T1000 (cell line): Measurements from ENCODE around the gene LOXHD1.

Source experiments
- DNase-seq: peaks from one replicate; lab custom pipeline; 2025; ENCODE audit warnings: mixed read lengths; lab: John Stamatoyannopoulos, UW

LOXHD1 gene

DNA sequence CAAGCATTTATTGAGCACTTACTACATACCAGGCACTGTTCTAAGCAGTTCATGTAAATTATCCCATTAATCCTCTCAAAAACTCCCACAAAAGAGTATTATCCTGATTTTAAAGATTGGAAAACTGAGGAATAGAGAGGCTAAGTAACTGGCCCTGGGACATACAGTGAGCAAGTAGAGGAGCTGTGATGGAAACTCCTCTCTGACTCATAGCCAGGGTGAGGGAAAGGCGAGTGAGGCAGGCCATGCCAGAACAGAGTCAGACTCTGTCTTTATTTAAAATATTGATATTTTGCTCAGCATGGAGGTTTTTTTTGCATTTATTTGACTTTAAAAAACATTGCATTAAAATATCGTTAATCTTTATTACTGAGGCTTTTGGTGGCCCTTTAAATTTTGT is 208.0 kb downstream of the LOXHD1 start:
- DNase-seq, result no peak

GRCh38 chr18:46448347-46448746 is 208.7 kb downstream of the LOXHD1 start:
- no peak for DNase-seq

GRCh38 chr18:46447792-46448191 is 209.2 kb downstream of the LOXHD1 start:
- no peak for DNase-seq

DNA sequence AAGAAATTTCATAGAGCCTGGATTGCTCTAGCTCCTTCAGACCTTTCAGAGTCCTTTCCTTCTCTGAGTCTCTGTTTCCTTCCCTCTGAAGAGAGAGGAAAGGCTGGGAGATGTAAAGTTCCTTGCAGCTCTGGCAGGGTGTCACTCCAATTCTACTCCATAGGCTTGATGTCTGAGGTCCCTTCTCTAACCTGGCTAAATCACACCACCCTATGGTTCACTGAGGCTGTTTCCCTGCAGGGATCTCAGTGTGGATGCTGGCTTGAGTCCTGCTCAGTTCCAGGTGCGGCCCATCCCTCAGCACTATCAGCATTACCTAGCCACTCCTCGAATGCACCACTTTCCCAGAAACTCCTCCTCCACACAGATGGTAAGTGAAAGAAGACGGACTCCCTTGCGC is 209.7 kb downstream of the LOXHD1 start:
- no peak for DNase-seq

- DNase-seq, result no peak
Measured at GRCh38 chr18:46445522-46446313, 211.3 kb downstream of the LOXHD1 start.

GRCh38 chr18:46439037-46439436 is 218.0 kb downstream of the LOXHD1 start:
- DNase-seq, result no peak

DNA sequence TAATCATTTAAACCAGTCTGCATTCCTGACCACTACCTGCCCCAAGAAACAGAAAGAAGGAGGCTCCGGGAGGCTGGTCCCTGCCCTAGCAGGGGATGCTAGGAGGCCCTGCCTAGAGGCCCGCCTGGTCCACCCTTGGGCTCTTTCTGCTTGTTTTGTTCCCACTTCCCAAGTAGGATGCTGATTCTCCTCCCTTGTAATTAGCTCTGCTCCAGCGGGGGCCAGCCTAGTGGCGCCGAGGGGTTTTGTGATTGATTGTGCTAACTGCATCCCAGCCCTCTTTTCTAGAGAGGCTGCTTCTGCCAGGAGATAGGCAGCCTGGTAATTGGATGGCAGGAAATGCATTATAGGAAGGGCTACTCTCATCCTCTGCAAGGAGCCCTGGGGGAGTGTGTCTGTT is 220.0 kb downstream of the LOXHD1 start:
- DNase-seq, result no peak

GRCh38 chr18:46436621-46437020 is 220.4 kb downstream of the LOXHD1 start:
- DNase-seq, result no peak

- DNase-seq, result no peak
Measured at GRCh38 chr18:46435031-46435430, 222.0 kb downstream of the LOXHD1 start.

DNA sequence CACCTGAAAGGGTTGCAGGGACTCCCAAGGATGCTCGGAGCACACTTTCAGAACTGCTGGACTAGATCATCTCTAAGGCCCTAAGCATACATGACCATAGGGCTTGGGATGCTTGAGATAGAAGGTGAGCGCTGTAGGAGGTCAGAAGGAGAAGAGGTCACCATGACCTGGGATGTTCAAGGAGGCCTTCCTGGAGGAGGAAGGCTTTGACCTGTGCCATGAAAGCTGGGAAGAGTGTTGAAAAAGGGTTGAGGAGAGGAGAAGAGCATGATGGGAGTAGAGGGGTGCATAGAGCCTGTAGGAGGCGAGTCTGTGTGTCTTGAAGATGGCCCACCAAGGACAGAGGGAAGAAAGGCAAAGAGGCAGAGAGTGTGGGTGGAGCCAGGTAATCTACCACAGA is 222.4 kb downstream of the LOXHD1 start:
- DNase-seq, result no peak

DNA sequence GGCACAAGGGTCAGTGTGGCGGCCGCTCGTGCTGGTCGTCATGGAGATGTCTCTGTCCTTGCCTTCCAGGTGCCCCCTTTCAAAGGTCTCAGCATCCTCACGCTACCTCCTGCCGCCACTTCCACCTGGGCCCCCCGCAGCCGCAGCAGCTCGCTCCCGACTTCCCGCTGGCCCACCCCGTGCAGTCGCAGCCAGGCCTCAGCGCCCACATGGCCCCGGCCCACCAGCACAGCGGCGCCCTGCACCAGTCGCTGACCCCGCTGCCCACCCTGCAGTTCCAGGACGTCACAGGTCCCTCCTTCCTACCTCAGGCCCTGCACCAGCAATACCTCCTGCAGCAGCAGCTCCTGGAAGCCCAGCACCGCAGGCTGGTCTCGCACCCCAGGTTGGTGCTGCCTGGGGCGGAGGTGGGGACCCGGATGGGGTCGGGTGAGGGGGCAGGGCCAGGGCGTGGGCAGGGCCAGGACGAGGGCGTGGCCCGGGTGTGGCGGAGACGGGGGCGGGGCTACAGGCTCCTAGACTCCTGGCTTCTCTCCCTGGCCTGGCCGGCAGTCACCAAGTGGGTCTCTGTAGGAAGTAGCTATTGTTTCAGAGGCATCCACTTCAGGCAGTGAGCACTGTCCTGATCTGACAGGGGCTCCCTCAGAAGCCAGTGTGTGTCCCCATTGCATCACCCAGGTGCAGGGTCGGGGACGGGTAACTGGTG is 223.7 kb downstream of the LOXHD1 start:
- DNase-seq, result no peak

DNA sequence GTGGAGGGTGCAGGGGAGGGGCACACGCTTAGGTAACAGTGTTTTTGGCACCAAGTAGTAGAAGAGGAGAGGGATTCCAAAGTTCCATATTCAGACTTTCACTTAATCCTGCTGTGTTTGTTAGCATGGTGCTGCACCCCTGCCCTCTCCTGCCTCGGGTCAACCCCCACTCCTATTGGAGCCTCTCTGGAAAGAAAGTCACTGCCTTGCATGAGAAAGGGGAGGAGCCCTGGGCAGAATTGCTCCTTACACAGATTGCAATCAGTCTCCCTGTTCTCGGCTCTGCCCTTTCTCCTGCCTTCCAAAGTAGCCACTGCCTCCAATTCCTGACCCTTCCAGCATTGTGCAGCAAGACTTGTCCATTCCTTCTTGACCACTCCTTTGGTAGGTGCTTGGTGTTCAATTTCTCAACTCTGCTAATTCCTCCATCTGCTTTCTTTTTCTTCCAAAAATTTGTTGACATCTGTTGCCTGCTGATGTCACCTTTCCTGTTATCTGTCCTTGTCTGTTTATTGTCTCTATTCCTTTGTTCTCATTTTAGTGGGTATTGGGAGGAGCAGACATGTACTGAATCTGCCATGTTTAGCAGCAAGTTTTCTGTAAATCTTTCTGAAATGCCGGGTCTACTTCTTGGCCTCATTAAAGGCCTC is 225.4 kb downstream of the LOXHD1 start:
- no peak for DNase-seq

GRCh38 chr18:46429649-46430224 is 227.3 kb downstream of the LOXHD1 start:
- DNase-seq, result no peak

DNA sequence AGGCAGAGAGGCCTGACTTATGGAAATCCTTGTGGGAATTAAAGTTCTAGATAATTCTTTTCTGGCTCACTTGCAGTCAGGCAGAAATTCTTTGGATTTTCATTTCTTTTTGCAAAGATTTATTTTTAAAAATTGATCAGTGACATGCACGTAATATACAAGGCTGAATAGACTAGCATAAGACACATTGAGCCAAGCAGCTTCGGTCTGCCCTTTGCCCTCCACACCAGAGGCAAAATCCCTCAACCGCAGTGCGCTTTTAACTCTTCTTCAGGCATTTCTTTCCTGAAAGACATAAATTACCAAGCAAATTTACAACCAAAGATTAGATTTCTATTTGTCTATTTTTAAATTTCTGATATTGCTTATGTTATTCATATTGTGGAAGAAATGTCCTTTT is 227.9 kb downstream of the LOXHD1 start:
- no peak for DNase-seq

DNA sequence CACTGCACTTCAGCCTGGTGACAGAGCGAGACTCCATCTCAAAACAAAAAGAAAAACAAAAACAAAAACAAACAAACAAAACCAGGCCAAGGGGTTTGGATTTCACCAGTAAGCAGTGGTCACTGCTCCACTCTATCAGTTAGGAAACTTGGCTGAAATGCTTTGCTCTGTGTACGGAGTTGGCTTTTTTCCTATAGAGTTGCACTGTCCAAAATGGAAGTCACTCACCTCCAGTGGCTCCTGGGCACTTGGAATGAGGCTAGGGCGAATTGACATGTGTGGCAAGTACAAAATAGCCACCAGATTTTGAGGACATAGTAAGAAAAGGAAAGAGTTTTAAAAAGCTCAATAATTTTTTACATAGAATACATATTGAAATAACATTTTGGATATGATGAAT is 228.7 kb downstream of the LOXHD1 start:
- DNase-seq, result no peak

DNA sequence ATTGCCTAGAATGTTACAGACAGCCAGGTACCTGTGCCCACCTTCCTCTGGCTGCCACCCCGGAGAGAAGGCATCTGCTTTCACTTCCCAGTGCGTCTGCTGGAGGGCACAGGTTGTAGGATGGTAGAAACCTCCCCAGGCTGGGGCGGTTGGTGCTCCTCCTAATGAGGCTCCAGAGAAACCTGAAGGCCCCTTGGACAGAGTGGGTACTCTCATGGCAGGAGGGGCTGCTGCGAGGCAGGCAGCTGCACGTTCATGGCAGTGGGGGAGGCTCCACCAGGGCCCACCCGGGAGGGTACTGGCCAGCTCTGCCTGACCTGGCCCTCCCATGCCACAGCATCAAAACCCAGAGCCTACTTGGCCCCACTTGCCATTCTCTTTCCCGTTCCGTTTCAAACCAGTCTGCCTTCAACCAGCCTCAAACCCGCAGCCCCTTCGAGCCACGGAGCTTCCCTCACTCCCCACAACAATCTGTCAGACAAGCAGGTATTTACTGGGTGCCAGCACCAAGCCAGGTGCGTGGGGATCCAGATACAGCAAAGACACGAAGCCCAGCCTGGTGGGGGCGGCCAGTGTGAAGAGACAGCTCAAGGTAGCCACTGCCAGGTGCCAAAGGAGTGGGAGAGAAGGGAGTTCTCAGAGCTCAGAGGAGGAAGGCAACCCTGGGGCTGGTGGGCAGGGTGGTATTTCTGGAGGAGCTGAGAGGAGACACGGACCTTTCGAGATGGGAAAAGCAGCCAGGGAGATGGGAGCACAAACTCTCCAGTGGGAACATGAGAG is 229.6 kb downstream of the LOXHD1 start:
- no peak for DNase-seq
